Measurements from ENCODE around the gene ZNF446. TPM values are rescaled to one million over a fixed set of nuclear protein-coding genes. Genes with fewer than 3 reads are reported as not detected.

The ZNF446 gene
- total RNA-seq, result 1 to 10 TPM; 1.4 to 5.4 (median 4.1) TPM
- long read RNA-seq, partial matches to known transcripts, result 0 of 1 reads
- long read RNA-seq, other reads (novel, unspliced or antisense), result 1 of 1 reads

DNA sequence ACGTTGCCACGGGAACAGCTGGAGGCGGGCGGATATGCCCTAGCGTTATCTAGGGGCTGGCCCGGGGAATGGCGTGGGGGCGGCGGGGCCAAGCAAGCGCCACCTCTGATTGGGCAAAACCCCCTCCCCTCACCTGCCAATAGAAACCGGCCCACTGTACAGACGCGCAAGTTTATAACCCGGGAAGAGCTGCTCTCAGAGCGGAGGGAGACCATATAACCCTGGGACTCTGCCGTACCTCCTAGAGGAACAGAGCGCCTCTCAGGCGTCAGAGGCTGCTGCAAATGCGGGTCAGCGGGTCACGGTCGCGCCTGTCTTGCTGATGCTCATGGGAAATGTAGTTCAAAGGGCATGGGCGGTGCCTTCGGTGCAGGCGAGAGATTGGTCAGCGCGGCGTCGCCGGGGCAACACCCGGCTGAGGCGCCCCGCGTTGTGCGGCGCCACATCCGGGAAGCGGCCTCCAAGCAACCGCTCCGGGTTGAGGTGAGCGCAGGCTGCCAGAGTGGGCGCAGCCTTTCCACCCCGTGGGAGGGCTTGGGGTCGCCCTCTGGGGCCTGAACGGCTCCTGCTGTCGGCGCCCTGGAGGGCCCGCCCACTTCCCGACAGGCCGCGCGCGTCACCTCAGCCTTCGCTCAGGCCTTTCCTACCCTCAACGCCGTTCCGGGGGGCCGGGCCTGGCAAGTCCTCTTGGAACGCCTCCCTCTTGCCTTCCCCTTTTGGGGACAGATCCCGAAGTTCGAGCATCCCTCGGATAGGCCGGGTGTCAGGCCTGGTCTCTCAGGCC, at the start of gene ZNF446:
Gene ZNF446 (plus strand): TSS at position 639 of the 784 bp plus-strand sequence. CDS start 867 bp downstream, outside the sequence.
- DNase-seq (peak; percentile 95 to 97 (median 97)), ATAC-seq (peak; percentile 79 to 89 (median 86))
- Histone ChIP-seq H3K4me1 (peaks cover 0 to 24% (median 9%) of the 10 kb centered on the region in 4 donors), H3K36me3 (peaks cover 0 to 4% (median 0%) of the 10 kb centered on the region in 4 donors), H3K9me3 (no peaks in the 10 kb centered on the region), H3K27me3 (no peaks in the 10 kb centered on the region), H3K27ac (peak within 1 kb of the TSS; percentile 68 to 91 (median 81)), H3K4me3 (peak within 1 kb of the TSS; percentile 66 to 70 (median 66))
- WGBS (ENCODE audit: insufficient coverage, low coverage, low lambda C conversion rate, missing lambda C conversion rate), result 0% methylated on average over 19 of the region's 64 CpGs
- intact Hi-C loops (cut with DNase I), result no loop called here
- TF ChIP-seq, protein P1, sequence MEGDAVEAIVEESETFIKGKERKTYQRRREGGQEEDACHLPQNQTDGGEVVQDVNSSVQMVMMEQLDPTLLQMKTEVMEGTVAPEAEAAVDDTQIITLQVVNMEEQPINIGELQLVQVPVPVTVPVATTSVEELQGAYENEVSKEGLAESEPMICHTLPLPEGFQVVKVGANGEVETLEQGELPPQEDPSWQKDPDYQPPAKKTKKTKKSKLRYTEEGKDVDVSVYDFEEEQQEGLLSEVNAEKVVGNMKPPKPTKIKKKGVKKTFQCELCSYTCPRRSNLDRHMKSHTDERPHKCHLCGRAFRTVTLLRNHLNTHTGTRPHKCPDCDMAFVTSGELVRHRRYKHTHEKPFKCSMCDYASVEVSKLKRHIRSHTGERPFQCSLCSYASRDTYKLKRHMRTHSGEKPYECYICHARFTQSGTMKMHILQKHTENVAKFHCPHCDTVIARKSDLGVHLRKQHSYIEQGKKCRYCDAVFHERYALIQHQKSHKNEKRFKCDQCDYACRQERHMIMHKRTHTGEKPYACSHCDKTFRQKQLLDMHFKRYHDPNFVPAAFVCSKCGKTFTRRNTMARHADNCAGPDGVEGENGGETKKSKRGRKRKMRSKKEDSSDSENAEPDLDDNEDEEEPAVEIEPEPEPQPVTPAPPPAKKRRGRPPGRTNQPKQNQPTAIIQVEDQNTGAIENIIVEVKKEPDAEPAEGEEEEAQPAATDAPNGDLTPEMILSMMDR (IDR thresholded peaks at IDR 0.05), result peak in 1 of 4 donors; percentile 9
- peak; percentile 34 for TF ChIP-seq POLR2A (IDR thresholded peaks at IDR 0.05)

DNA sequence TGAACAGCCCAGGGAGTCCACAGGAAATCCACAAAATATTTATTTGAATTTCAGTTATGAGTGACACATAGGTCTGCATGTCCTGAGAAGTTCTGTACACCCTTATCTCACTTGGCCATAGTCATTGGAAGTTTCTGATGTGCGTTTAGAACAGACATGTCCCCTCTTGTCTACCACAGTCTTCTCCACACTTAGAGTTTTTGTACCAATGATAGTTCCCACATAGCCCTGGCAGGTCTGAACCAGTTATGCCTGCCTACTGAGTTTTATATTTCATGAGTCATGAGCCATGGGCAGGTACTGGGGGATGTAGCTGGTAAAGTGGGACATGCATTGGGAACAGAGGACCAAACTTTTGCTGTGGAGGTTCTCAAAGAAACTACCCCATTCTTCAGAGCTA, 47.5 kb upstream of the ZNF446 start:
- WGBS (ENCODE audit: insufficient coverage, low coverage, low lambda C conversion rate, missing lambda C conversion rate), result no CpG with 5 or more reads among the region's 1 CpG

DNA sequence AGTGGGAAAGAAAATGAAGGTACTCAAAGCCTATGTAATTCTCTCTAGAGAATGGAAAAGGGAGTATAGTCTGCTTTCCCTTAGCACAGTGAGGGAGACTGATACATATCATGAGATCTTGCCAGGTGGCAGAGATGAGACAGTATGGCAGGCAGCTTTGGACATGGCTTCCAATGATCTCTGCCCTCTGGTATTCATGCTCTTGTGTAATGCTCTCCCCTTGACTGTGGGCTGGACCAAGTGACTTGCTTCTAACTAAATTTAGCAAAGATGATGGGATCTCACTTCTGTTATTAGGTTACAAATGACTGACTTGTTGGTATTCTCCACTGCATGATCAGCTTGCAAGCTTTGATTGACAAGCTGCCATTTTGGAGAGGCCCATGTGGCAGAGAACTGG, 46.4 kb upstream of the ZNF446 start:
- Histone ChIP-seq H3K36me3 (peaks cover 0 to 16% (median 5%) of the 10 kb centered on the region in 4 donors), H3K4me1 (no peaks in the 10 kb centered on the region), H3K27me3 (no peaks in the 10 kb centered on the region), H3K9me3 (peaks cover 0 to 67% (median 14%) of the 10 kb centered on the region in 4 donors), H3K4me3 (no peak overlapping the region), H3K27ac (no peak overlapping the region)
- ATAC-seq (no peak), DNase-seq (no peak)
- intact Hi-C loops (cut with DNase I), result no loop called here
- TF ChIP-seq POLR2A (IDR thresholded peaks at IDR 0.05), result no peak
- TF ChIP-seq, protein P1 (IDR thresholded peaks at IDR 0.05), result no peak

More for the DNA sequence above, 47.5 kb upstream of the ZNF446 start:
- Histone ChIP-seq H3K4me3 (no peak overlapping the region), H3K27me3 (no peaks in the 10 kb centered on the region), H3K9me3 (peaks cover 0 to 56% (median 10%) of the 10 kb centered on the region in 4 donors), H3K4me1 (no peaks in the 10 kb centered on the region), H3K36me3 (peaks cover 0 to 5% (median 0%) of the 10 kb centered on the region in 4 donors), H3K27ac (no peak overlapping the region)
- DNase-seq (no peak), ATAC-seq (no peak)
- intact Hi-C loops (cut with DNase I), result no loop called here
- no peak for TF ChIP-seq POLR2A (IDR thresholded peaks at IDR 0.05)
- TF ChIP-seq, protein P1 (IDR thresholded peaks at IDR 0.05), result no peak

DNA sequence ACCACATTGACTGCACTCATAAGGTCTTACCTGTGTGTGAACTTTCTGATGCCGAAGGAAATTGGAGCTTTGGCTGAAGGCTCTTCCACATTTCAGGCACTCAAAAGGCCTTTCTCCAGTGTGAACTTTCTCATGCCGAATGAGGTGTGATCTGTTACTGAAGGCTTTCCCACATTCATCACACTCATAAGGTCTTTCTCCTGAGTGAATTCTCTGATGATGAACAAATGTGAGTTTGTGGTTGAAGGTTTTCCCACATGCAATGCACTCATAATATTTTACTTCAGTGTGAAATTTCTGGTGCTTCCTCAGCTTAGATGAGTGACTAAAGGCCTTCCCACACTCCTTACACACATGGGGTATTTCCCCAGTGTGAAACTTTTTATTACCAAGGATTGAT, 41.9 kb upstream of the ZNF446 start:
- intact Hi-C loops (cut with DNase I), result no loop called here
- no peak for DNase-seq
- peaks cover 0 to 33% (median 10%) of the 10 kb centered on the region in 4 donors for H3K36me3 ChIP-seq
- no CpG with 5 or more reads among the region's 2 CpGs for WGBS (ENCODE audit: insufficient coverage, low coverage, low lambda C conversion rate, missing lambda C conversion rate)
- no peak for TF ChIP-seq POLR2A (IDR thresholded peaks at IDR 0.05)
- H3K4me3 ChIP-seq, result no peak overlapping the region
- no peak for ATAC-seq
- peaks cover 0 to 70% (median 17%) of the 10 kb centered on the region in 4 donors for H3K9me3 ChIP-seq
- H3K27ac ChIP-seq, result no peak overlapping the region
- H3K4me1 ChIP-seq, result peaks cover 0 to 3% (median 0%) of the 10 kb centered on the region in 4 donors
- no peaks in the 10 kb centered on the region for H3K27me3 ChIP-seq

All from right lobe of liver (tissue), 6 donors.